ENCODE results near the gene NES.

DNA sequence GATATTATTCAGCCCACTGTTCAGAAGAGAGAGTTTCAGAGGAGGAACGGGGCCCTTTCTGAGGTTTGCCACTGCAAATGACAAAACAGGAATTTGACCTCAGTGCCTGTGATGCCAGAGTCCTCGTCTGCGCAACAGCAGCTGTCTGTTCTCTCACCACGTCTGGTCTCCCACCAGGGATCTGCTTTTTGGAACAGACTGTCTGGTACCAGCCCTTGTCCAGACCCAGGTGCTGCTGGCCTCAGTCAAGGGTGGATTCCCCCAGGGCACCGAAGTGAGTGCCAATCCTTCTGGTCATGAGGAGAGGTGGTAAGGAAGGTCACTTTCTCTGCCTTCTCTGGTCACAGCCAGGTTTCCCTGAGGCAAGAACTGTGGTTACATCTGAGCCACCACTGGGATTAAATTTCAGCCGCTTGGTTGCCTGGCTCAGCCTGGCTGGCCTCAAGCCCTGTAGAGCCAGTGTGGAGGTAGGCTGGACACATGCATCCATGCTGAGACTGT, 37.6 kb downstream of the NES start:
- TF ChIP-seq ZFP3 (CRISPR knock-in tag; IDR thresholded peaks at IDR 0.05) (no peak), PATZ1 (CRISPR knock-in tag; IDR thresholded peaks at IDR 0.05; ENCODE audit: borderline replicate concordance) (no peak), ISL1 (CRISPR knock-in tag; IDR thresholded peaks at IDR 0.05) (no peak), ZC3H10 (CRISPR knock-in tag; IDR thresholded peaks at IDR 0.05) (no peak), ARNTL (CRISPR knock-in tag; IDR thresholded peaks at IDR 0.05; ENCODE audit: borderline replicate concordance, low read depth) (no peak), PPARA (CRISPR knock-in tag; IDR thresholded peaks at IDR 0.05; ENCODE audit: borderline replicate concordance) (no peak), ESRRG (CRISPR knock-in tag; IDR thresholded peaks at IDR 0.05) (no peak)
- TF ChIP-seq, protein P1, sequence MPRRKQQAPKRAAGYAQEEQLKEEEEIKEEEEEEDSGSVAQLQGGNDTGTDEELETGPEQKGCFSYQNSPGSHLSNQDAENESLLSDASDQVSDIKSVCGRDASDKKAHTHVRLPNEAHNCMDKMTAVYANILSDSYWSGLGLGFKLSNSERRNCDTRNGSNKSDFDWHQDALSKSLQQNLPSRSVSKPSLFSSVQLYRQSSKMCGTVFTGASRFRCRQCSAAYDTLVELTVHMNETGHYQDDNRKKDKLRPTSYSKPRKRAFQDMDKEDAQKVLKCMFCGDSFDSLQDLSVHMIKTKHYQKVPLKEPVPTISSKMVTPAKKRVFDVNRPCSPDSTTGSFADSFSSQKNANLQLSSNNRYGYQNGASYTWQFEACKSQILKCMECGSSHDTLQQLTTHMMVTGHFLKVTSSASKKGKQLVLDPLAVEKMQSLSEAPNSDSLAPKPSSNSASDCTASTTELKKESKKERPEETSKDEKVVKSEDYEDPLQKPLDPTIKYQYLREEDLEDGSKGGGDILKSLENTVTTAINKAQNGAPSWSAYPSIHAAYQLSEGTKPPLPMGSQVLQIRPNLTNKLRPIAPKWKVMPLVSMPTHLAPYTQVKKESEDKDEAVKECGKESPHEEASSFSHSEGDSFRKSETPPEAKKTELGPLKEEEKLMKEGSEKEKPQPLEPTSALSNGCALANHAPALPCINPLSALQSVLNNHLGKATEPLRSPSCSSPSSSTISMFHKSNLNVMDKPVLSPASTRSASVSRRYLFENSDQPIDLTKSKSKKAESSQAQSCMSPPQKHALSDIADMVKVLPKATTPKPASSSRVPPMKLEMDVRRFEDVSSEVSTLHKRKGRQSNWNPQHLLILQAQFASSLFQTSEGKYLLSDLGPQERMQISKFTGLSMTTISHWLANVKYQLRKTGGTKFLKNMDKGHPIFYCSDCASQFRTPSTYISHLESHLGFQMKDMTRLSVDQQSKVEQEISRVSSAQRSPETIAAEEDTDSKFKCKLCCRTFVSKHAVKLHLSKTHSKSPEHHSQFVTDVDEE (CRISPR knock-in tag; IDR thresholded peaks at IDR 0.05), result no peak
